Stimulated activated CD8-positive, alpha-beta memory T cell treated with anti-CD3 and anti-CD28 coated beads, Interleukin-4, amount 100 ng/mL, for 24 hours (primary cell): Measurements from ENCODE around the gene COA5.

Experiments
- DNase-seq: peaks from one replicate; pipeline ENCODE4 v3.0.0-alpha.2; 2020; ENCODE audit warnings: low read depth

The COA5 gene

GRCh38 chr2:98551316-98551715, 57.0 kb downstream of the COA5 start:
- DNase-seq: peak; percentile 7

DNA sequence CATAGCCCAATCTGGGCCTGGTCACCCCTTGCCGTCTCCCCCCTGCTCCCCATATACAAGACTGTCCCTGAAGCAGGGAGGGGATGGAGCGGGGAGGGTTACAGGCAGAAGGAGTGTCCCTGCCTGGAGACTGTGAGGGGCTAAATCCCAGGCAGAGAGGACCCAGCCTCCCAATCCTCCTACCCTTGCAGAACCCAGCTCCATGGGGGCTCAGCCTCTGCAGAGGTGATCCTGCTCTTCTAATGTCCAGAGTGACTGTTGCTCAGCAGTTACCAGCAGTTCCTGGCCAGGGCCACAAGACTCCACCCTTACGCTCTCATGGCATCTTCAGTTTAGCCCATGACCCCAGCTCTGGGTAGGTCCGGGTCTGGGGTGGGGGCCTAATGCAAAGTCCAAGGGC, 58.1 kb downstream of the COA5 start:
- DNase-seq: no peak
